ENCODE results near the gene ANKRD13B. TPM values are rescaled to one million over a fixed set of nuclear protein-coding genes. Genes with fewer than 3 reads are reported as not detected.
"Not testable (repeated sequence)": the region's sequence is repeated elsewhere in the genome, so short reads cannot be mapped to it uniquely, and the experiment has no call there.

The ANKRD13B gene
- total and polyA plus RNA-seq, 5 experiments from 2014 or later, result 0.25 to 3.7 (median 1.3) TPM; not detected in 1

- peak overlapping the region in 5 of 10 donors; percentile 15 to 88 (median 64) for H3K27ac Mint-ChIP-seq
- H3K36me3 Mint-ChIP-seq, result peaks cover 6 to 90% (median 20%) of the 10 kb centered on the region in 3 donors
- no peaks in the 10 kb centered on the region for H3K9me3 Mint-ChIP-seq
- ATAC-seq (no peak), DNase-seq (no peak)
- no peaks in the 10 kb centered on the region for H3K27me3 Mint-ChIP-seq
- peaks cover 0 to 2% (median under 1%) of the 10 kb centered on the region in 4 donors for H3K4me1 Mint-ChIP-seq
- POLR2A ChIA-PET, result no interaction called here
- no peak overlapping the region for H3K4me3 Mint-ChIP-seq
These were observed 55.1 kb downstream of the ANKRD13B start for GRCh38 chr17:29648005-29648404.

GRCh38 chr17:29649359-29649758 lies 56.4 kb downstream of the ANKRD13B start:
- POLR2A ChIA-PET, result no interaction called here
- no peaks in the 10 kb centered on the region for H3K9me3 Mint-ChIP-seq

GRCh38 chr17:29650396-29650795 lies 57.5 kb downstream of the ANKRD13B start:
- no peak for ATAC-seq
- DNase-seq, result no peak
- peaks cover 0 to 1% (median 0%) of the 10 kb centered on the region in 4 donors for H3K4me1 Mint-ChIP-seq
- H3K9me3 Mint-ChIP-seq, result no peaks in the 10 kb centered on the region
- H3K4me3 Mint-ChIP-seq, result no peak overlapping the region
- POLR2A ChIA-PET, result interaction anchor here (1.1 kb wide), 1 partner anchor 10 kb away, joined by 4 read pairs; no protein-coding TSS in a partner anchor
- H3K27me3 Mint-ChIP-seq, result no peaks in the 10 kb centered on the region
- H3K27ac Mint-ChIP-seq, result peak overlapping the region in 6 of 10 donors; percentile 21 to 81 (median 47)
- peaks cover 6 to 91% (median 26%) of the 10 kb centered on the region in 3 donors for H3K36me3 Mint-ChIP-seq

More at GRCh38 chr17:29649359-29649758, 56.4 kb downstream of the ANKRD13B start:
- Mint-ChIP-seq H3K27me3 (no peaks in the 10 kb centered on the region), H3K4me1 (peaks cover 0 to 1% (median 0%) of the 10 kb centered on the region in 4 donors), H3K27ac (peak overlapping the region in 7 of 10 donors; percentile 1 to 77 (median 58)), H3K36me3 (peaks cover 6 to 90% (median 23%) of the 10 kb centered on the region in 3 donors), H3K4me3 (no peak overlapping the region)
- ATAC-seq (no peak), DNase-seq (no peak)

- H3K4me1 Mint-ChIP-seq, H3K27me3 Mint-ChIP-seq, H3K27ac Mint-ChIP-seq, POLR2A ChIA-PET, H3K9me3 Mint-ChIP-seq, H3K4me3 Mint-ChIP-seq, DNase-seq, ATAC-seq: not testable (repeated sequence)
- H3K36me3 Mint-ChIP-seq, result peaks cover 6 to 91% (median 27%) of the 10 kb centered on the region in 3 donors
These were observed 59.0 kb downstream of the ANKRD13B start for GRCh38 chr17:29651913-29652312.

- Mint-ChIP-seq H3K36me3 (peaks cover 5 to 89% (median 27%) of the 10 kb centered on the region in 3 donors), H3K4me3 (no peak overlapping the region), H3K27ac (peak overlapping the region in 4 of 10 donors; percentile 29 to 53 (median 46)), H3K27me3 (no peaks in the 10 kb centered on the region), H3K9me3 (no peaks in the 10 kb centered on the region), H3K4me1 (peaks cover 0 to 5% (median 0%) of the 10 kb centered on the region in 4 donors)
- ATAC-seq, result no peak
- POLR2A ChIA-PET, result interaction anchor here (0.7 kb wide), 2 partner anchors 9 to 126 kb away, joined by 3 read pairs; no protein-coding TSS in a partner anchor
- DNase-seq, result no peak
These were observed 60.0 kb downstream of the ANKRD13B start for GRCh38 chr17:29652976-29653375.

- peak overlapping the region in 5 of 10 donors; percentile 9 to 53 (median 40) for H3K27ac Mint-ChIP-seq
- H3K9me3 Mint-ChIP-seq, result no peaks in the 10 kb centered on the region
- POLR2A ChIA-PET, result interaction anchor here (0.5 kb wide), 1 partner anchor 65 kb away, joined by 5 read pairs; no protein-coding TSS in a partner anchor
- no peak for ATAC-seq
- no peak for DNase-seq
- H3K4me3 Mint-ChIP-seq, result no peak overlapping the region
- no peaks in the 10 kb centered on the region for H3K27me3 Mint-ChIP-seq
- H3K4me1 Mint-ChIP-seq, result peaks cover 0 to 6% (median 2%) of the 10 kb centered on the region in 4 donors
- H3K36me3 Mint-ChIP-seq, result peaks cover 0 to 83% (median 21%) of the 10 kb centered on the region in 3 donors
These were observed 61.2 kb downstream of the ANKRD13B start for GRCh38 chr17:29653995-29654714.

GRCh38 chr17:29655323-29655722 lies 62.4 kb downstream of the ANKRD13B start:
- Mint-ChIP-seq H3K27ac (peak overlapping the region in 2 of 10 donors; percentile 1 to 27), H3K36me3 (peaks cover 0 to 80% (median 16%) of the 10 kb centered on the region in 3 donors), H3K27me3 (no peaks in the 10 kb centered on the region), H3K4me1 (peaks cover 0 to 17% (median 5%) of the 10 kb centered on the region in 4 donors), H3K9me3 (no peaks in the 10 kb centered on the region), H3K4me3 (no peak overlapping the region)
- ATAC-seq (no peak), DNase-seq (no peak)
- POLR2A ChIA-PET, result no interaction called here

- peak in 4 of 10 donors; percentile 13 to 58 (median 34) for DNase-seq
- ATAC-seq, result peak; percentile 70 to 89
- Mint-ChIP-seq H3K9me3 (no peaks in the 10 kb centered on the region), H3K36me3 (peaks cover 4 to 80% (median 16%) of the 10 kb centered on the region in 3 donors), H3K27me3 (no peaks in the 10 kb centered on the region), H3K4me3 (peak overlapping the region in 7 of 10 donors; percentile 11 to 67 (median 38)), H3K27ac (peak overlapping the region; percentile 43 to 88 (median 78)), H3K4me1 (peaks cover 8 to 26% (median 13%) of the 10 kb centered on the region in 4 donors)
- POLR2A ChIA-PET, result interaction anchor here (1.0 to 1.1 kb wide), 2 partner anchors 44 to 120 kb away, joined by 3 read pairs; no protein-coding TSS in a partner anchor
These were observed 66.2 kb downstream of the ANKRD13B start for GRCh38 chr17:29659155-29659554.

- Mint-ChIP-seq H3K9me3 (no peaks in the 10 kb centered on the region), H3K4me1 (peaks cover 8 to 30% (median 19%) of the 10 kb centered on the region in 4 donors), H3K27me3 (no peaks in the 10 kb centered on the region), H3K4me3 (peak overlapping the region in 1 of 10 donors; percentile 29), H3K36me3 (peaks cover 4 to 78% (median 22%) of the 10 kb centered on the region in 3 donors), H3K27ac (peak overlapping the region in 9 of 10 donors; percentile 18 to 84 (median 56))
- DNase-seq, result no peak
- POLR2A ChIA-PET, result no interaction called here
- no peak for ATAC-seq
These were observed 68.3 kb downstream of the ANKRD13B start for GRCh38 chr17:29661213-29661612.

- no peak for ATAC-seq
- Mint-ChIP-seq H3K4me1 (peaks cover 13 to 43% (median 22%) of the 10 kb centered on the region in 4 donors), H3K27ac (peak overlapping the region in 7 of 10 donors; percentile 6 to 76 (median 50)), H3K4me3 (no peak overlapping the region), H3K9me3 (no peaks in the 10 kb centered on the region), H3K36me3 (peaks cover 4 to 83% (median 20%) of the 10 kb centered on the region in 3 donors), H3K27me3 (no peaks in the 10 kb centered on the region)
- POLR2A ChIA-PET, result interaction anchor here (0.6 kb wide), 1 partner anchor 198 kb away, joined by 4 read pairs; no protein-coding TSS in a partner anchor
- DNase-seq, result no peak
These were observed 70.2 kb downstream of the ANKRD13B start for GRCh38 chr17:29663155-29663554.
